ENCODE measurements around the gene TBC1D2B. TPM values are rescaled to one million over a fixed set of nuclear protein-coding genes. Genes with fewer than 3 reads are reported as not detected.

TBC1D2B gene
- polyA plus RNA-seq, 1 donor from 2014 or later: 9.4 TPM

DNA sequence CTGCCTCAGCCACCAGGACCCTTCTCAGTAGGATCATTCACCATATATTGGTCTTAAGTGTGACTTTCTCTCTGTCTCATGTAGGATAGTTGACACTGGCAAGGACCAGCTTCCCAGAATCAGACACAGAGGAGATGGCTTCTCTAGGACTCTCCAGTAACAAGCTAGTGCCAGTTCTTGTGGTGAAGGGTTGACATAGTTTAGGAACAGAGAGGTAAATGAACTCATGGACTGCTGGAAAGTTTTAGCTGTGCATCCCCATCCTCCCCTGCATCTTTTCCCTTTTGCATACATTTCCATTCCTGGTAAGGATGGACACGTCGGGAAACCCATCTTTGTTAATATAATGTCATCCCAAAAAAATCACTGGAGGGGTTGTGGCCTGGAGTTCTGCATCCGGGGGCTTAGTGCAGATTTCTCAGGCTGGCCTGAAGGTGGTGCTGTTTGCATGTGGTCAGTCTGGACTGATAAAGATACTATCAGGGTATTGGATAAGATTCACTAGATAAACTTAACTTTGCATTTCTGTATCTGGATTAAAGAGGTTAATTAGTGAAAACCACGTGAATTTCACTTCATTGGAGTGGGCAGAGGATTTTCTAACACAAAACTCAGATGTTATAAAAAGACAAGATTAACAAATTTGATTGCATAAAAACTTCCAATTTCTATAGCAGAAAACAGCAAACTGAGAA is 110.8 kb downstream of the TBC1D2B start:
- H3K9me3 ChIP-seq (ENCODE audit: low read length): no peaks in the 10 kb centered on the region
- no peak overlapping the region for H2AFZ ChIP-seq (ENCODE audit: low read depth, low read length)
- no peak overlapping the region for H3K4me2 ChIP-seq (ENCODE audit: low read length)
- H3K9me2 ChIP-seq (ENCODE audit: insufficient read depth, low read length): no peaks in the 10 kb centered on the region
- no peak overlapping the region for H3K27ac ChIP-seq (ENCODE audit: low read length)
- H3K27me3 ChIP-seq (ENCODE audit: insufficient read depth, low read depth, low read length): no peaks in the 10 kb centered on the region
- no peak overlapping the region for H3K4me3 ChIP-seq (ENCODE audit: low read length)
- no peaks in the 10 kb centered on the region for H3F3A ChIP-seq (ENCODE audit: insufficient read depth, low read length, poor library complexity, severe bottlenecking)
- H3K79me2 ChIP-seq (replicated peaks; ENCODE audit: insufficient read depth, low read length): no peaks in the 10 kb centered on the region
- H3K36me3 ChIP-seq (ENCODE audit: insufficient read depth, low read length): no peaks in the 10 kb centered on the region
- TF ChIP-seq MXI1 (conservative IDR thresholded peaks at IDR 0.05; ENCODE audit: poor library complexity, severe bottlenecking) (no peak), SMC3 (conservative IDR thresholded peaks at IDR 0.05; ENCODE audit: poor library complexity) (peak; percentile 56), TAF1 (IDR thresholded peaks at IDR 0.05; ENCODE audit: low read depth) (no peak), REST (IDR thresholded peaks at IDR 0.05; ENCODE audit: borderline replicate concordance) (no peak), EZH2 (IDR thresholded peaks at IDR 0.05; ENCODE audit: borderline replicate concordance, insufficient read depth, low read length, poor library complexity, severe bottlenecking) (no peak), RAD21 (conservative IDR thresholded peaks at IDR 0.05) (peak; percentile 64)
- TF ChIP-seq, protein P1, sequence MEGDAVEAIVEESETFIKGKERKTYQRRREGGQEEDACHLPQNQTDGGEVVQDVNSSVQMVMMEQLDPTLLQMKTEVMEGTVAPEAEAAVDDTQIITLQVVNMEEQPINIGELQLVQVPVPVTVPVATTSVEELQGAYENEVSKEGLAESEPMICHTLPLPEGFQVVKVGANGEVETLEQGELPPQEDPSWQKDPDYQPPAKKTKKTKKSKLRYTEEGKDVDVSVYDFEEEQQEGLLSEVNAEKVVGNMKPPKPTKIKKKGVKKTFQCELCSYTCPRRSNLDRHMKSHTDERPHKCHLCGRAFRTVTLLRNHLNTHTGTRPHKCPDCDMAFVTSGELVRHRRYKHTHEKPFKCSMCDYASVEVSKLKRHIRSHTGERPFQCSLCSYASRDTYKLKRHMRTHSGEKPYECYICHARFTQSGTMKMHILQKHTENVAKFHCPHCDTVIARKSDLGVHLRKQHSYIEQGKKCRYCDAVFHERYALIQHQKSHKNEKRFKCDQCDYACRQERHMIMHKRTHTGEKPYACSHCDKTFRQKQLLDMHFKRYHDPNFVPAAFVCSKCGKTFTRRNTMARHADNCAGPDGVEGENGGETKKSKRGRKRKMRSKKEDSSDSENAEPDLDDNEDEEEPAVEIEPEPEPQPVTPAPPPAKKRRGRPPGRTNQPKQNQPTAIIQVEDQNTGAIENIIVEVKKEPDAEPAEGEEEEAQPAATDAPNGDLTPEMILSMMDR (IDR thresholded peaks at IDR 0.05; ENCODE audit: poor library complexity, severe bottlenecking): peak; percentile 66
- no peak overlapping the region for H3K9ac ChIP-seq (ENCODE audit: low read length)
- no peaks in the 10 kb centered on the region for H4K20me1 ChIP-seq (ENCODE audit: insufficient read depth)

DNA sequence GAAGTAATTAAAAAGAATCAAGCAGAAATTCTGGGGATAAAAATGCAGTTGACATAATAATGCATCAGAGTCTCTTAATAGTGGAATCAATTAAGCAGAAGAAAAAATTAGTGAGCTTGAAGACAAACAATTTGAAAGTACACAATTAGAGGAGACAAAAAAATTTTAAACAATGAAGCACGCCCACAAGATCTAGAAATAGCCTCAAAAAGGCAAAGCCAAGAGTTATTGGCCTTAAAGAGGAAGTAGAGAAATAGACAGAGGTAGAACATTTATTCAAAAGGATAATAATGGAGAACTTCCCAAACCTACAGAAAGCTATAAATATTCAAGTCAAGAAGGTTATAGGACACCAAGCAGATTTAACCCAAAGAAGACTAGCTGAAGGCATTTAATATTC is 113.3 kb downstream of the TBC1D2B start:
- H3K79me2 ChIP-seq (replicated peaks; ENCODE audit: insufficient read depth, low read length): no peaks in the 10 kb centered on the region
- no peaks in the 10 kb centered on the region for H3F3A ChIP-seq (ENCODE audit: insufficient read depth, low read length, poor library complexity, severe bottlenecking)
- no peak overlapping the region for H2AFZ ChIP-seq (ENCODE audit: low read depth, low read length)
- no peaks in the 10 kb centered on the region for H3K9me3 ChIP-seq (ENCODE audit: low read length)
- no peaks in the 10 kb centered on the region for H4K20me1 ChIP-seq (ENCODE audit: insufficient read depth)
- no peak overlapping the region for H3K4me2 ChIP-seq (ENCODE audit: low read length)
- no peak for TF ChIP-seq EZH2 (IDR thresholded peaks at IDR 0.05; ENCODE audit: borderline replicate concordance, insufficient read depth, low read length, poor library complexity, severe bottlenecking)
- TF ChIP-seq MXI1 (conservative IDR thresholded peaks at IDR 0.05; ENCODE audit: poor library complexity, severe bottlenecking): no peak
- no peak for TF ChIP-seq RAD21 (conservative IDR thresholded peaks at IDR 0.05)
- TF ChIP-seq EP300 (conservative IDR thresholded peaks at IDR 0.05; ENCODE audit: poor library complexity, severe bottlenecking): no peak
- no peak for TF ChIP-seq POLR2AphosphoS5 (IDR thresholded peaks at IDR 0.05)
- TF ChIP-seq, protein P1 (IDR thresholded peaks at IDR 0.05; ENCODE audit: poor library complexity, severe bottlenecking): no peak
- TF ChIP-seq TAF1 (IDR thresholded peaks at IDR 0.05; ENCODE audit: low read depth): no peak
- no peak for TF ChIP-seq SMC3 (conservative IDR thresholded peaks at IDR 0.05; ENCODE audit: poor library complexity)
- TF ChIP-seq REST (IDR thresholded peaks at IDR 0.05; ENCODE audit: borderline replicate concordance): no peak
- H3K9ac ChIP-seq (ENCODE audit: low read length): no peak overlapping the region
- H3K27me3 ChIP-seq (ENCODE audit: insufficient read depth, low read depth, low read length): no peaks in the 10 kb centered on the region
- no peaks in the 10 kb centered on the region for H3K36me3 ChIP-seq (ENCODE audit: insufficient read depth, low read length)
- no peak overlapping the region for H3K4me3 ChIP-seq (ENCODE audit: low read length)
- H3K9me2 ChIP-seq (ENCODE audit: insufficient read depth, low read length): no peaks in the 10 kb centered on the region
- H3K27ac ChIP-seq (ENCODE audit: low read length): no peak overlapping the region

All from neural cell (in vitro differentiated cells).